Upper lobe of left lung (tissue), 4 donors: Measurements from ENCODE around the gene GFRA1.

Experiments used
- CTCF ChIP-seq, 6 experiments: fragments of 450-650 bp in 4 of 6; fragments of 200-600 bp in 2 of 6; sonication (generic) in 2 of 6; IDR thresholded peaks; one replicate each; pipeline ENCODE4 v1.5.1; 2016 to 2019; ENCODE audit warnings: antibody characterized with exemption in 6 of 6
- POLR2A ChIP-seq, 4 donors: fragments of 450-650 bp; IDR thresholded peaks; one replicate each; pipeline ENCODE4 v1.5.1; 2016 to 2017; ENCODE audit warnings: antibody characterized with exemption in 4 of 4, mild to moderate bottlenecking in 2 of 4

- TF ChIP-seq POLR2A (IDR thresholded peaks at IDR 0.05) (no peak), CTCF (IDR thresholded peaks at IDR 0.05) (no peak)
These were observed 152.1 kb downstream of the GFRA1 start for GRCh38 chr10:116120688-116121455.
